Measurements from ENCODE around the gene CLSTN2. TPM values are rescaled to one million over a fixed set of nuclear protein-coding genes. Genes with fewer than 3 reads are reported as not detected.

The CLSTN2 gene
- total RNA-seq, 1 experiment from 2014 or later: 0.68 TPM

- H3K27ac Mint-ChIP-seq: peak overlapping the region in 1 of 3 experiments; percentile 14; a peak in 1 of 7 replicates
- no CpG with 5 or more reads among the region's 6 CpGs for WGBS (ENCODE audit: extremely low coverage, insufficient read length, low lambda C conversion rate)
- no peak for DNase-seq
These were observed 468.6 kb downstream of the CLSTN2 start for GRCh38 chr3:140403608-140404007.

More at GRCh38 chr3:140403608-140404007, 468.6 kb downstream of the CLSTN2 start:
- Mint-ChIP-seq H3K27me3 (ENCODE audit: low read depth) (no peaks in the 10 kb centered on the region; the same call in 1 of the 2 replicates), H3K36me3 (ENCODE audit: insufficient read depth in 1 of 3, low read depth in 3 of 3) (no peaks in the 10 kb centered on the region; a peak in 1 of 7 replicates), H3K4me3 (no peak overlapping the region), H3K9me3 (no peaks in the 10 kb centered on the region), H3K4me1 (peaks cover 11 to 12% of the 10 kb centered on the region in 2 experiments)
- H3K14ac ChIP-seq (ENCODE audit: insufficient read depth, low read length): no peak overlapping the region
- no peak overlapping the region for H2BK5ac ChIP-seq (ENCODE audit: insufficient read length, low read length)
- no peak overlapping the region for H4K91ac ChIP-seq (ENCODE audit: insufficient read length, low read depth, low read length)
- H4K20me1 ChIP-seq (ENCODE audit: control insufficient read depth, insufficient read depth, insufficient read length): no peaks in the 10 kb centered on the region
- no peaks in the 10 kb centered on the region for H3K79me1 ChIP-seq (ENCODE audit: insufficient read depth, low read depth, low read length, poor library complexity, severe bottlenecking)
- no peak overlapping the region for H3K18ac ChIP-seq (ENCODE audit: insufficient read length, low read depth, low read length)
- H3K9me3 ChIP-seq (ENCODE audit: control insufficient read depth, low read depth, low read length): no peaks in the 10 kb centered on the region
- no peak overlapping the region for H2BK120ac ChIP-seq (ENCODE audit: low read depth, low read length, poor library complexity, severe bottlenecking)
- H3K27me3 ChIP-seq (ENCODE audit: insufficient read depth, low read length): no peaks in the 10 kb centered on the region
- no peaks in the 10 kb centered on the region for H3K79me2 ChIP-seq (ENCODE audit: insufficient read depth, low read length)
- TF ChIP-seq CTCF (conservative IDR thresholded peaks at IDR 0.05): no peak
- H3K9ac ChIP-seq (ENCODE audit: extremely low read depth, insufficient read length, low read length): no peak overlapping the region
- H3K23ac ChIP-seq (ENCODE audit: insufficient read length, low read depth, low read length): no peak overlapping the region
- no peaks in the 10 kb centered on the region for H3K23me2 ChIP-seq (ENCODE audit: insufficient read length, low read depth, low read length, poor library complexity, severe bottlenecking)
- H3K27ac ChIP-seq (ENCODE audit: insufficient read length, low read depth, low read length): no peak overlapping the region
- H4K5ac ChIP-seq (ENCODE audit: insufficient read length, low read depth, low read length): no peak overlapping the region
- H3K4me1 ChIP-seq (ENCODE audit: insufficient read depth, low read length): no peaks in the 10 kb centered on the region
- no peak overlapping the region for H3K4ac ChIP-seq (ENCODE audit: low read depth, low read length)
- H3K56ac ChIP-seq (ENCODE audit: insufficient read length, low read depth, low read length): no peak overlapping the region
- H2BK12ac ChIP-seq (ENCODE audit: insufficient read length, low read depth, low read length): no peak overlapping the region
- H2BK20ac ChIP-seq (ENCODE audit: low read depth, low read length, poor library complexity, severe bottlenecking): no peak overlapping the region
- H2AFZ ChIP-seq (ENCODE audit: low read length): no peak overlapping the region
- H4K8ac ChIP-seq (replicated peaks; ENCODE audit: insufficient read length, low read depth, low read length): no peak overlapping the region
- no peak overlapping the region for H2AK5ac ChIP-seq (ENCODE audit: insufficient read length, low read length)
- H3T11ph ChIP-seq (ENCODE audit: low read length): no peak overlapping the region
- H3K4me2 ChIP-seq (ENCODE audit: insufficient read depth, insufficient read length, low read length): no peak overlapping the region
- no peak overlapping the region for H2BK15ac ChIP-seq (ENCODE audit: low read depth, low read length)

All from H9 (cell line).